ENCODE measurements around the gene TMUB1. TPM values are rescaled to one million over a fixed set of nuclear protein-coding genes. Genes with fewer than 3 reads are reported as not detected.

The TMUB1 gene
- total RNA-seq, 3 donors from 2014 or later (not counting 1 experiment from before 2014, with no cell fraction given): 44.1 to 49.8 (median 47.3) TPM

GRCh38 chr7:151062111-151062398 lies 21.2 kb downstream of the TMUB1 start:
- DNase-seq: no peak
- TF ChIP-seq CTCF (IDR thresholded peaks at IDR 0.05): no peak
- H3K4me3 Mint-ChIP-seq: peak overlapping the region; percentile 69
- H3K9me3 ChIP-seq (ENCODE audit: control insufficient read depth, insufficient read depth, low read length): no peaks in the 10 kb centered on the region
- intact Hi-C loops (cut with micrococcal nuclease): no loop called here
- no peak overlapping the region for H3K27ac ChIP-seq (ENCODE audit: low read length)
- WGBS (ENCODE audit: insufficient coverage): 97% methylated on average over 11 of the region's 11 CpGs
- H3K36me3 ChIP-seq (ENCODE audit: control insufficient read depth, insufficient read depth, low read length): peaks cover 11% of the 10 kb centered on the region
- H3K36me3 Mint-ChIP-seq: no peaks in the 10 kb centered on the region
- H3K4me1 ChIP-seq (ENCODE audit: control insufficient read depth, insufficient read depth, low read length): peaks cover 32% of the 10 kb centered on the region
- H3K27me3 ChIP-seq (ENCODE audit: control insufficient read depth, insufficient read depth, low read length): no peaks in the 10 kb centered on the region
- no peak overlapping the region for H3K27ac Mint-ChIP-seq
- no peaks in the 10 kb centered on the region for H3K9me3 Mint-ChIP-seq
- no peak for ATAC-seq
- H3K4me1 Mint-ChIP-seq: peaks cover 14 to 39% of the 10 kb centered on the region in 2 donors
- H3K4me3 ChIP-seq (ENCODE audit: low read length): no peak overlapping the region
- H3K27me3 Mint-ChIP-seq (ENCODE audit: low read depth in 2 of 2): no peaks in the 10 kb centered on the region

GRCh38 chr7:151061213-151062110 lies 21.8 kb downstream of the TMUB1 start:
- H3K9me3 ChIP-seq (ENCODE audit: control insufficient read depth, insufficient read depth, low read length): no peaks in the 10 kb centered on the region
- no peaks in the 10 kb centered on the region for H3K36me3 Mint-ChIP-seq
- peaks cover 37% of the 10 kb centered on the region for H3K4me1 ChIP-seq (ENCODE audit: control insufficient read depth, insufficient read depth, low read length)
- H3K27me3 Mint-ChIP-seq (ENCODE audit: low read depth in 2 of 2): no peaks in the 10 kb centered on the region
- intact Hi-C loops (cut with micrococcal nuclease): no loop called here
- DNase-seq (no peak), ATAC-seq (no peak)
- H3K9me3 Mint-ChIP-seq: no peaks in the 10 kb centered on the region
- no peaks in the 10 kb centered on the region for H3K27me3 ChIP-seq (ENCODE audit: control insufficient read depth, insufficient read depth, low read length)
- H3K27ac ChIP-seq (ENCODE audit: low read length): no peak overlapping the region
- peak overlapping the region; percentile 69 for H3K4me3 Mint-ChIP-seq
- peaks cover 16 to 45% of the 10 kb centered on the region in 2 donors for H3K4me1 Mint-ChIP-seq
- WGBS (ENCODE audit: insufficient coverage): 90% methylated on average over 32 of the region's 33 CpGs
- H3K4me3 ChIP-seq (ENCODE audit: low read length): no peak overlapping the region
- peaks cover 11% of the 10 kb centered on the region for H3K36me3 ChIP-seq (ENCODE audit: control insufficient read depth, insufficient read depth, low read length)
- no peak for TF ChIP-seq CTCF (IDR thresholded peaks at IDR 0.05)
- peak overlapping the region in 1 of 2 donors; percentile 36 for H3K27ac Mint-ChIP-seq

GRCh38 chr7:151060416-151061212 lies 22.7 kb downstream of the TMUB1 start:
- Mint-ChIP-seq H3K27ac (peak overlapping the region in 1 of 2 donors; percentile 93), H3K9me3 (no peaks in the 10 kb centered on the region), H3K27me3 (ENCODE audit: low read depth in 2 of 2) (no peaks in the 10 kb centered on the region), H3K4me1 (peaks cover 16 to 45% of the 10 kb centered on the region in 2 donors), H3K36me3 (no peaks in the 10 kb centered on the region), H3K4me3 (peak overlapping the region; percentile 96)
- Histone ChIP-seq H3K9me3 (ENCODE audit: control insufficient read depth, insufficient read depth, low read length) (no peaks in the 10 kb centered on the region), H3K27ac (ENCODE audit: low read length) (no peak overlapping the region), H3K4me3 (ENCODE audit: low read length) (peak overlapping the region; percentile 68), H3K36me3 (ENCODE audit: control insufficient read depth, insufficient read depth, low read length) (peaks cover 11% of the 10 kb centered on the region), H3K4me1 (ENCODE audit: control insufficient read depth, insufficient read depth, low read length) (peaks cover 37% of the 10 kb centered on the region), H3K27me3 (ENCODE audit: control insufficient read depth, insufficient read depth, low read length) (no peaks in the 10 kb centered on the region)
- intact Hi-C loops (cut with micrococcal nuclease): no loop called here
- WGBS (ENCODE audit: insufficient coverage): 32% methylated on average over 14 of the region's 21 CpGs
- DNase-seq (peak in 1 of 2 donors; percentile 46), ATAC-seq (no peak)
- no peak for TF ChIP-seq CTCF (IDR thresholded peaks at IDR 0.05)

All from natural killer cell (primary cell).